HG02884 (cell line): Measurements from ENCODE around the gene GPR37L1.

ENCODE experiments used
- ATAC-seq: cut with Tn5 transposase; IDR thresholded peaks from one replicate; pipeline ENCODE4 v1.9.1; 2021; ENCODE audit warnings: mild to moderate bottlenecking, moderate library complexity; ENCODE audit not compliant: unreplicated experiment

GPR37L1 gene

DNA sequence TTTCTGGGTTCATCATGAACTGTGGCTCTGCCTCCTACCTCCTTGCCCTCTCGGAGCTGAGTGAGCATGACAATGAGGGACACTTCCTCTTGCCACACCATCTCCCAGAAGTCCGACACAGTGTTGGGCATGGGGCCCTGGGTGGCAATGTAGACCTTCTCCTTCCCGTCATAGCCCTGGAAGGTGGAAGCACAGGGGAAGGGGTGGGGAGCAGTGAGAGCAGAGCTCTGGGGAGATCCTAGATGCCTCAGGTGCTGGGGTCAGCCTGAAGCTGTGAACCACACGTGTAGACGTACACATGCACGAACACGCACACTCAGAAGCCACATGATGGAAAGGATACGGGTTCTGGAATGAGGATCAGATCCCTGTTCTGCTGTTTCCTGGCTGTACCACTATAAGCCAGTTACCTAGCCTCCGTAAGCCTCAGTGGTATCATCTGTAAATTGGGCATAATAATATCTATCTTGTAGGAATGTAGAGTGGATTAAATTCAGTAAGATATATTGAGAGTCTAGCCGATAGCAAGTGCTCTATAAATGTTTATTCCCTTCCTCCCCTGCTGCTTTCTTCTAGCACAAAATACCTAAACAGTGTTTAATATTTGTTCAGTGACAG lies 31.5 kb downstream of the GPR37L1 start:
- ATAC-seq: no peak

DNA sequence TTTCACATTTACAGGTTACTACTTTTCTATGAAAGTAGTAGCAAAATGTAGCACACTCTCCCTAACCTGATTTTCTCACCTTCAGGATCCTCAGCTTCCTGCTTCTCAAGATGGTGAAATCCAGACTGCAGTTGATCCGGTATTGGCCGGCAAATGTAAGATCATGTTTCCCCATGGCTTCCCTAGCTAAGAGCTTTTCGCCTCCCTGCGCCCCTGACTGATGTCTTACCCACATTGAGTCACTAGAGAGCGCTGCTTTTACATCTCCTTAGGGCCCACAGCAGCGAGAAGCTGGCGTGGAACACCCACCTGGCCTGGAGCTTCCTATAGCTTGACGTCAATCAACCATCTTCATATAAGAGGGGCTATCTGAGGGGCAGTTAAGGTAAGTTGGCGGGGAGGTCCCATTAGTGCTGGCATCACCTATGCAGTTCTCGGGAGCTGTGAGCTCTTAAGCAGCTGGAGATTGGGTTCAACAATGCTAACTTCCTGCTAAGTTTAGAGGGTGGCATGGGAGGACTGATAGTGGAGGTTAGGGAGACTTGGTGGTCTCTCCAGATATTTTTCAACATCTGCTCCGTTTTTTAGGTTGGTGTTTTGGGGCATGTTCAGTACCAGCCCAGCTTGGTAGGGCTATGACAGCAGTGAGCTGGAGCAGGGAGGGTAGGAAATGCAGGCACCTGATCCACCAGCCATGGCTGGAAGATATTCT lies 32.2 kb downstream of the GPR37L1 start:
- ATAC-seq: no peak

DNA sequence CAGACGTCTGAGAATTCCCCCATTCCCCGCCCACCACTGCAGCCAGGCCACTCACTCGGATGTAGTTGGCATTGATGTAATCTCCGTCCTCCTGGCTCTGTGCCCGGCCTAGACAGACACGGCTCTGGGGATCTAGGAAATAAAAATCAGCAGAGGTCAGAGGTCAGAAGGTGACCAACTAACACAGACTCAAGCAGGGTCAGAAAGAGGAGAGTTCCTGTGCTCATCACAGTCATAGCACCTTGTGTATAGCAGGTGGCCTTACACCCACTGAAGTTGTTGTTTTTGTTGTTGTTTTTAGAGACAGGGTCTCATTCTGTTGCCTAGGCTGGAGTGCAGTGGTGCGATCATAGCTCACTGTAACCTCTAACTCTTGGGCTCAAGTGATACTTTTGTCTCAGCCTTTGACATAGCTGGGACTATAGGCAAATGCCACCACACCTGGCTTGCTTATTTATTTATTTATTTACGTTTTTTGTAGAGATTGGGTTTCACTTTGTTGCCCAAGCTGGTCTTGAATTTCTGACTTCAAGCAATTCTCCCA lies 32.8 kb downstream of the GPR37L1 start:
- ATAC-seq: no peak

DNA sequence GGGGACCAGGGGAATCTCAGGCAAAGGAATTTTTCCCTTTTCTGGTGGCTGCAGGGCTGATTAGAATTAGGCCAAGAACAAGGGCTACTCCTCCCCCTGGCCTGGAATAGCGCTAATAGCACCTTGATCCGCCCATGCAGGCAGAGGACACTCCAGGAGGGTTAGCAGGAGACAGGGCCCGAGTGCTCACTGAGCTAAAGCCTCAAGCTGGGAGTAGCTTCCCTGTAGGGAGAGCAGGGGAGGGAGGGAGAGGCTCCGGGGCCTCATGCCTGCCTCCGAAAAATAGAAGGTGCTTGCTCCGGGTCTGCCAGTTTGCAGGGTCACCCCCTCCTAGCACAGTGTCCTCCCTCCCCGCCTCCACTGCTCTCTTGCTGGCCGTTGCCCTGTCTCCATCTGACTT lies 33.9 kb downstream of the GPR37L1 start:
- ATAC-seq: no peak

DNA sequence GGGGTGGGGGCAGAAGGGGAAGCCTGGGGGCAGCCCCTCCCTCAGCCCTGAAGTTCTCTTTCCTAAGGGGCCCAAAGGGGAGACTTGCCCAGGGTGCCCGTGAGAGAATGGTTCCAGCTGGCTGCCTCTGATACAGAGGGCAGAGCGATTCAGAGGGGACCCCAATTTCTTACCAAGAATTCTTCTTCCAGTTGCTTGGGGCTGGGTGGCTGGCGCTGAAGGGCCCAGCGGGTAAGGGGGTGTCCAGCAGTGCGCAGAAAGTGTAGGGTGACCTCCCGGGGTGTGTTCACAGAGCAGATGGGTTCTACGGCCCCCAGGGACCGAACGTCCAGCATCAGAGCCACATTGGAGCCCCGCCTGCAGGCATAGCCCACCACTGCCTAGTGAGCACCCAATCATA lies 35.2 kb downstream of the GPR37L1 start:
- ATAC-seq: no peak

DNA sequence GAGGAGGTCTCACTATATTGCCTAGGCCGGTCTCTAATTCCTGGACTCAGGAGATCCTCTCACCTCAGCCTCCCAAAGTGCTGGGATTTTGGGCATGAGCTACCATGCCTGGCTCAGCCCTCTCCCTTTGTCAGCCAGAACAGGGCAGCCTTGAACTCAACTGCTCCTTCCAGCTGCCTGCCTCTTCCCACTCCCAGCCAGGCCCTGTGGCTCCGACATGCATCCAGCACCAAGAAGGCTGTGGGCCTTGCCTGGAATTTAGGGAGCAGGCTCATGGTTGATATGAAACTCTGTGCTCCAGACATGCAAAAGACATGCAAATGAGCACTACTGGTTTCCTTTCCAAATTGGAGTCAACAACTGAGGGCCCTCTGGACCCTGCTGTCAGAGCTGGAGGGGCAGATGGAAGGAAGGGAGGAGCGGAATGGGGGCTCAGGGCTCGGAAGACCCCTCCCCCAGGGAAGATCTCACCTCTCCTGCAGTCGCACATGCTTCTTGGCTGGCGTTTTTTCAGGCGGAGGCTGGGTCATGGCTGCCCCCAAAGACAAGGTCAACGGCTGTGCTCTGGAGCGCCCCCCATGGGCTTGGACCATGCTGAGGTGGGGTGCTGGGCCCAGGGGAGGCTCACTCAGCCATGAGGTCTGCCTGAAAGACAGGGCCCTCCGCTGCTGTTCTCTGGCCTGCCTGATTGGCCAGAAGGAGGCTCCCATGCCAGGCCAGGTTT lies 36.3 kb downstream of the GPR37L1 start:
- no peak for ATAC-seq

DNA sequence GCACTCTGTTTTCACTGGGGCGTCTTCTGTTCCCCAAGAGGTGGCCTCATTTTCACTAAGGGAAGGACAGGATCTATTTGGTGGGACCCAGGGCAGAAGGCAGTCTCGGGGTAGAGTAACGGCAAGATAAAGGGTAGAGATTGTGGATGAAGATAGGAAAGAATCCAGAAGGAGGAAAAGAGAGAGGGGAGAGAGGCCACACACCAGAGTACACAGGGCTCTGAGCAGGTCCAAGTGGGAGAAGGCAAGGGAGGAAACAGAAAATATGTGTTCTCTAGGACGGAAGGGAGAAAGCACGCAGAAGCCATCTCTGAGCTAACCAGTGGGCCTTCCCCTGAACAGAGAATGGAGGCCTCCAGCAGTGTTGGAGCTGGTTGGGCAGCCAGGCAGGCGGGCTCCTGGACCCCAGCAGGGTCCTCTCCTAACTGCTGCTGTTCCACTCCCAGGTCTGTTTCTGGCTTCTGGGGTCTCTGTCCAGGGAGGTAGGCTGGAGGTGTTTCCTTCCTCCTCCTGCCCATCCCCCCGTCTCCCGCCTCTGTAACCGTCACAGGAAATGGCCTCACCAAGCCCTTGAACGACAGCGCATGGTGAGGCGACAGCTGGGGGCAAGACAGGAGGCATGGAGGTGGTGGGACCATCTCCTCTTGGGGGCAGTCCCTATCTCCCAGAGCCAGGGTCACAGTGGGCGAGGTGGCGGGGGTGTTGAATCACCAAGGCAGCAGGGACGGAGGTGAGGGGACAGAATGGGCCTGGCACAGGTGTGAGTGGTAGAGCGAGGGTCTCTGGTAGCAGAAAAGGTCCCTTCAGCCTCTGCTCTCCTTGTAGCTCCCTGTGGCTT lies 37.0 kb downstream of the GPR37L1 start:
- ATAC-seq: no peak

DNA sequence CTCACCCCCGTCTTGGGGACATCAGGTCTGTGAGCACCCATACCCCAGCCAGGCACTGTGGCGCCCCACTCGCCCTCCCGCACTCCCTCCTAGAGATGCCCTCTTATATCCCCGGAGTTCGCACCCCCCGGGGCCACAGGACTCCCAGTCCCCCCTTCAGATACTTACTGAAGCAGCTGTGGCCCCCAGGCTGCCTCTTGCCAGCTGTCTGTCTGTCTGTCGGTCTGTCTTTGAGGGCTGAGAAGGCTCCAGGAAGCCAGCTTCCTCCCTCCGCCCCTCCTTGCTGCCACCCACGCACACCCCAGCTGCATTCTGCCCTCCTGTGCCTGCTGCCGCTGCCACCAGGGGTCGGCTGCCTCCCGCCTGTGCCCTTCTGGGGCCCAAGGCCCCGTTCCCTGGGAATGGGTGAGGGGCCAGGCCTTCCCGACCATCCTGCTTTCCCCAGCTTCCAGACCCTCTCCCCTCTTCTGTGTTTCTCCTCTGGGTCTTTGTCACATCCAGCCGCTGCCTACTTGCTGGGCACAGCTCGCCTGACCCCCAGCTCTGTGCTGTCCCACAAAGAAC lies 37.7 kb downstream of the GPR37L1 start, which contains the start of gene PTPN7:
Gene PTPN7 (minus strand): TSS at position 226 of the 564 bp plus-strand sequence. CDS start 1,200 bp downstream, outside the sequence.
- no peak for ATAC-seq

DNA sequence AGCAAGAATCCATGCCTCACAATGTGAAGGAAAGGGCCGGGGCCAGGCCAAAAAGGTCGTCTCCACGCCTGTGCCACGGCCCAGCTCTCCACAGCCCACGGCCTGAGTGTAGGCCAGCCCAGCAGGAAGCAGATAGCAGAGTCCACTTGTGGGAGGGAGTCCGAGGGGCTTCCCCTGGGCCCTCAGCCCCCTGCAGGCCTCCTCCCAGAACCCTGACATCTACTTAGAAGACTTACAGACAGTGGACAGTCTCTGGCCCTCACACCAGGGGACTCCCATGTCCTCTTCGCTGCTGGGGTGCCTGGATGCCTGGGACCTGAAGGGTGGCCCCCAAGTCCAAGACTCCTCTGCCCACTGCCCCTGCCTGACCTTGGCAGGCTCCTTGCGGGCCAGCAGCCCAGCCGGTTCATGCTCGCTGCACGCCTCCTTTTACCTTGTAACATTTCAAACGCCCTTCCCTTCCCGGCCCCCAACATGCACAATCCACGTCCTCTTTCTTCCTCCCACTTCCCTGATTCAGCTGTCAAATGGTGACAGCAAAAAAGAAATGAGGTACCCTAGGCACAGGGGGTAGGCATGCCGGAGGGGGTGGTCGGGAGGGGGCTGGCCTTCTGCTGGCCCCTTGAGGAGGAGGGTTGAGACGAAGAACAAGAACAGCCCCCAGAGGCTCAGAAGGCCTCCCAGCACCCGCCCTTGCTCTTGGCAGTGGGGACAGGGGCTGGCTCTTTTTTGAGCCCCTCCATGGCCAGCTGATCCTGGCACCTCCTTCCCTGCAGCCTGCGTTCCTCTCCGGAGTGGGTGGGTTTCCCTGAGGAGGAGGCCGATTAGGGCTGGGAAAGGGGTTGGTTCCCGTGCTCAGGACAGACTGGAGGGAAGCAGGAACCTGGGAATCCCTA lies 38.7 kb downstream of the GPR37L1 start:
- no peak for ATAC-seq

DNA sequence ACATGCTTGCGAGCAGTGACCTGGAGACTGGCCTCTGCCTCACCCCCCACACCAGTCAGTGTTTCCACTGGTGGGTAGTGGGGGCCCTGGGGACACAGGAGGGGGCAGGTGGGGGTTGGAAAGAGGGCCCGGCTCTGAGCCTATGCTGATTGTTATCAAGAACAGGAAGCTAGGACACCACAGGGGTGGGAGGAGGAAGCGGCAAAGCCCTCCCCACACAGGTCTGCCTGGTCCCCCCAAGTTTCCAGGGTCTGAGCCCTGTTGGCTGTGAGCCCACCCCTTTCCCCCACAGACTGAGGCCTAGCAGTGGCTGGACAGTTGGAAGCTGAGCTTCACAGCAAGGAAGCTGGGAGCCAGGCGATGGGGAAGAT lies 39.3 kb downstream of the GPR37L1 start:
- ATAC-seq: no peak

DNA sequence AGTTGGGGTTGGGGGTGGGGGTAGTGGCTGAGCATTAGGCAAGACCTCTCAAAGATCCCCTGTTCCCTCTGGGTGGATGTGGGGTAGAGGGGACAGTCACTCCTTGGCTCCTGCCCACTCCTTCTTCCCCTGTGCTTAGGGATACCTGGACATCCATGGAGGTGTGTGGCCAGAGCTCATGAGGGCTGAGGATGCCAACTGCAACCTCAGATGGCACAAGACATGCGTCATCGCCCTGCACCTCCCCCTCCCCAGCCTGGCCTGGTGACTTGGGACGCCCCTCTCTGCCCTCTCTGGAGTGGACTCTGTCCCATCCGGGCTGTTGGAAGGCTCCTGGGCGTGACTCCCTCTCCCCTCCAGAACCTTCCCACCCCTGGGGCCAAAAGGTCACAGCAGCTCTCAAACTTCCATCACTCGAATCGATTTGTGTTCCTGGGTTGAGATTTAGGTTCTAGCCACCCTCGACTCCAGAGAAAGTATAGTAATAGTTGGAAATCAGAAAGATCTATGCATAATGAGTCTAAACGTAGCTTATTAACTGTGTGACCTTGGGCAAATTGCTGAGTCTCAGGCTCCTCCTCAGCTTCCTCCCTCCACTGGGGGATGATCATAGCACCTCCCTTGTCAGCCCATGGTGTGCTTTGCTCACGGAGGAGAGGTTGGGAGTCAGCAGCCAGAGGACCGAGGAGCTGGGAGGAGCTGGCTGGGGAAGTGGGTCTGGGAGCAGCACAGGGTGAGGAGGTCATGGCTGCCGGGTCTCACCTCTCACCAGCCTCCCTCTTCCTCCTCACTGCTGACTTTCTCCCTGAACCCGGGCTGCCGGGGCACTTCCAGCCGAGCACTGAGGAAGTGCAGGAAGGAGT lies 39.9 kb downstream of the GPR37L1 start:
- ATAC-seq: no peak

DNA sequence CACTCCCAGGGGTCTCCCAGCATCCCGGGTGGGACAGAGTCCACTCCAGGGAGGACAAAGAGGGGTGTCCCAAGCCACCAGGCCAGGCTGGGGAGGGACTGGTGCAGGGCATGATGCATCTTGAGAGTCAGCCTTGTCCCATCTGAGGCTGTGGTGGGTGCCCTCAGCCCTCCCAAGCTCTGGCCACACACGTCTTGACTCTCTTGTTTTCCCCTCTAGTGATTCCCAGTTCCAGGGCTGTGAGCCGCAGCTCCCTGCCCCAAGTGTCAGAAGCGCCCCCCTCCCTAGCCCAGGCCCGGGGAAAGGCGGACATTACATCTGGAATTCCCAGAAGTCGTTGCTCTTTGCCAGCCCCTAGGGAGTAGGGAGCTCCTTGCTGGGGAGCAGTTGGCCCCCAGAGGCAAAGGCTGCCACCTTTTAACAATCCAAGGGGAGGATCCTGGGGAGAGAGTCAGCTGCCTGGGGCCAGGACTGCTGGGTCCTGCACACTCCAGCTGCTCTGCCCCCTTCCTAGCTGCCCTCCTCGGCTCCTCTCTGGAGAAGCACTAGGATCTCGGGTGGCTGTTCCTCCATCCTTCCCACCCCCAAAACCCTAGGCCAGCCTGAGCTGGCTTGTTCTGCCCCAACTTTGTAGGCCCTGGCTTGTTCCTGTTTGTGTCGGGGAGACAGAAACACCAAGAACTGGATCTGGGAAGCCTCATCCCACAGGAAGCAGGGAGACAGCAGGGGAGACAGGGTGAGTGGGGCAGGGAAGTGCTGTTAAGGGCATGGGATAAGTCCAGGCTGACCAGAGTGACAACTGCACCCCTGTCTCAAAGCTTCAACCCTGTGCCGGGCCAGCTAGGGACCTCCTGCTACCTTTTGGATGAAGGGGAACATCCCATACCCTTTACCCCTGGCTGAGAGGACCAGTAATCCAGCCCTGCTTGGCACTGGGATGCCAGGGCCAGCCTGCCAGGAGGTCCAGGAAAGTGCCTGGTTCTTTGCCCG lies 40.9 kb downstream of the GPR37L1 start:
- ATAC-seq: no peak

DNA sequence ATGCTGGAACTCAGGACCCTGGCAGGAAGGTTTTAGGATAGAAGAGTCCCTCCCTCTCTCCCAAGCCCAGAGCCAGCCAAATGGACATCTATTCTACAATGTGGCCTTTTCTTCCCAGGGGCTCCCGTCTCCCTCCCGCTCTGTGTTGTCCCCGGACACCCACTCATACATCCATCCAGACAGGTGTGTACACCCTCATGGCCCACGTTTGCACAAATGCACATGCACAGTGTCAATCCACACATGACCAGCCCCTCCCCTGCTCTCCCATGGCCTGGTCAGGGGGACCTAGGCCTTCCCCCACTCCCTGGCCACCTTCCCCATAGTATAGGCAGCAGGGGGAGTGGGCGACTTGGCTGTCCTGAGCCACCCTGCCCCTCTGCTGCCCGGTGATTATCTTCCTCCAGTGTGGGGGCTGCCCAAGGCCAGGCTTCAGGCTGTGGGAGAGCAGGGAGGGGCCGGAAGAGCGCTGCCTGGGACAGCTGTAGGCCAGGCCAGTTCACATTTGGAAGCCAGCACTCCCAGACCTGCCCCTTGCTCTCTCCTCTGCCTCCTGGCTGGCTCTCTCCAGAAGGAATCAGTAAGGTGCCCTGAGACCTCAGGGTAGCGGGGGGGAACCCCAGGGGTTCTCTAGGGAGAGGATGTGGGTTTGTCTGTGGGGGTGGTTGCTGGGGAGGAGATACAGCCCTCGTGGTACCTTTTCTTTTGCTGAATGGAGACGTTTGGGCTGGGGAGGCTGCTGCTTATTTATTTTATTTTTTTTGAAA lies 41.7 kb downstream of the GPR37L1 start:
- no peak for ATAC-seq

DNA sequence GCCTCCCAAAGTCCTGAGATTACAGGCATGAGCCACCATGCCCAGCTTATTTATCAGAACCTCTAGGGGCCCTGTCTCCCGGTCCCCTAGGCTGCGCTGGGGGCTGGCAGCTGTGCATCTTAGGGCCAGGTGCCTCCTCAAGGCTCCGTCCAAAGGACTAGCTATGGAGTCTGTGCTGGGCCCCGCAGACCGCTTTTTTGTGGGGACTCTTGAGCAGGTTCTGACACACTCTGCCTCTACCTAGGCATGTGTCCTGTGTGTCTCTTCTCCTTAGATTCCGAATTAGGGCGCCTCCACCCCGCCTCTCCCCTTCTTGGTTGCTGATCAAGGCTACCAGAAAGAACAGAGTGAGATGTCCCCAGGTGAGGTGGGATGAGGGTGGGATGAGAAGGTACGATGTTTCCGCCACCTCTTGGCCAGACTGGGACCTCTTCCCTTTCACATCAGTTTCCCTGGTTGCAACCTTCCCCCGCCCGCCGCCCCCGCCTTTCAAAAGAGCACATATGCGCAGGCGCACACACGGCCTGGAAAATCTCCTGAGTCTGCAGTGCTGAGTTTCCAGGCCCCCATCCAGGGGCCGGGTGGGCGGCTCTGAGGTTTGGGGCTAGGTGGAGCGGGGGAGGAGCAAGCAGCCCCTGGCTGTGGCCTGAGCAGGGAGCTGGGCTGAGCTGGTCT lies 42.7 kb downstream of the GPR37L1 start:
- no peak for ATAC-seq

DNA sequence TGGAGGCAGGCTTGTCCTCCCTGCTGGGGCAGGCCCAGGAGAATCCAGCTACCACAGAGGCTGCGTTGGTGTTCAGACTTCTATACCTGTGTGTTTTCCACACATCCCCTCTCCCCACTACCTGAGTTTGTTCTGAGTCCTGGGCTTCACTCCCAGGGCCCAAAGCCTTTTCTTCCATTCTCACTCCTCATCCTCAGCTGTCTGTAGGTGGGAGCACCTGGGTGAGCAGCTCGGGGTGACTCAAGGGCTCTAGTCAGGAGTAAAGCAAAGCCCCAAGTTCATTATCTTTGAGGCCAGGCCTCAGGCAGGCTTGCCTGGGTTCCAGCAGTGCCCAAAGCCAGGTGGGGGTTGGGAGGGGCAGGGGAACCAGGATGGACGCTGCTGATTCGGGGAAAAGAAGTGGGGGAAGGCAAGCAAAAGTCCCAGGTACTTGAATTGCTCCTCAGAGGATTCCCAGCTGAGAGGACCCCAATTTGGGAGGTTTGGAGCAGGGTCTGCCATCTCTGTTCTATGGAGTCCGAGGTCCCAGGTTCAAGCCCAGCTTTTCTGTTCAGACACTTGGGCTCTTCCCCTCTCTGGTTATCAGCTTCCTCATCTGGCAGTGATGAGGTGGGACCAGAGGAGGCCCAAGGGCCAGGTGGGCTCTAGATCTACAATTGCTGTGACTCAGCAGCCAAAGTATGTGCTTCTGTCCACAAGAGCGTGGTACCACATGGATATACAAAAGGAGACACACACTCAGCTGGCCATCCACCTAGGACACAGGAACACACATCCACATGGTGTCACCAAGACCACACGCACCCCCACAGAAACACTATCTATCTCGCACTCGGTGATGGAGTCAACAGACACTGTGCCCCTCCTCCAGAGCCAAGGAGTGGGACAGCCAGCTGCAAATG lies 43.5 kb downstream of the GPR37L1 start:
- no peak for ATAC-seq
